Smooth muscle cell (in vitro differentiated cells): ENCODE measurements around the gene RAB20. TPM values are rescaled to one million over a fixed set of nuclear protein-coding genes. Genes with fewer than 3 reads are reported as not detected.
A peak's percentile ranks its signal among the peaks of the same experiment; 100 is the strongest.

Experiments
- DNase-seq: peaks from one replicate; lab custom pipeline; 2025; ENCODE audit not compliant: unreplicated experiment; lab: John Stamatoyannopoulos, UW
- H2AFZ ChIP-seq: fragments of 200-600 bp; sonication (generic); 2 replicates; pipeline ENCODE4 v1.6.0; 2016; ENCODE audit warnings: antibody characterized with exemption, low read depth, mild to moderate bottlenecking
- H3F3A ChIP-seq: fragments of 200-600 bp; sonication (generic); 2 replicates; pipeline ENCODE4 v1.6.0; 2017; ENCODE audit warnings: antibody characterized with exemption, low read depth
- H3K27ac ChIP-seq: fragments of 200-600 bp; sonication (generic); 2 replicates; pipeline ENCODE4 v1.5.1; 2016; ENCODE audit warnings: low read depth, mild to moderate bottlenecking
- H3K27me3 ChIP-seq: fragments of 200-600 bp; sonication (generic); 2 replicates; pipeline ENCODE4 v1.6.1; 2016; ENCODE audit warnings: low read depth, mild to moderate bottlenecking
- H3K36me3 ChIP-seq: fragments of 200-600 bp; sonication (generic); 2 replicates; pipeline ENCODE4 v1.5.1; 2016; ENCODE audit warnings: low read depth
- H3K4me1 ChIP-seq: fragments of 200-600 bp; sonication (generic); 2 replicates; pipeline ENCODE4 v1.5.1; 2016; ENCODE audit warnings: low read depth
- H3K4me2 ChIP-seq: fragments of 200-600 bp; sonication (generic); 2 replicates; pipeline ENCODE4 v1.6.0; 2016; ENCODE audit warnings: mild to moderate bottlenecking
- H3K4me3 ChIP-seq: fragments of 200-600 bp; sonication (generic); 2 replicates; pipeline ENCODE4 v1.5.1; 2016; ENCODE audit warnings: mild to moderate bottlenecking
- H3K79me2 ChIP-seq: fragments of 200-600 bp; sonication (generic); 2 replicates; pipeline ENCODE4 v1.6.0; 2016; ENCODE audit warnings: low read depth, mild to moderate bottlenecking
- H3K9ac ChIP-seq: fragments of 200-600 bp; sonication (generic); 2 replicates; pipeline ENCODE4 v1.6.0; 2016; ENCODE audit warnings: low read depth
- H3K9me3 ChIP-seq: fragments of 200-600 bp; sonication (generic); replicated peaks from 2 replicates; pipeline ENCODE4 v1.5.1; 2016; ENCODE audit warnings: low read depth
- H4K20me1 ChIP-seq: fragments of 200-600 bp; sonication (generic); 2 replicates; pipeline ENCODE4 v1.6.0; 2016; ENCODE audit warnings: low read depth
- CTCF ChIP-seq: fragments of 200-600 bp; sonication (generic); IDR thresholded peaks from 2 replicates; pipeline ENCODE4 v1.5.1; 2017; ENCODE audit warnings: borderline replicate concordance, mild to moderate bottlenecking, antibody characterized with exemption; ENCODE audit not compliant: insufficient read depth, poor library complexity, severe bottlenecking
- WGBS: methylation state at CpG from one replicate; pipeline ENCODE4 v1.1.7; 2016; ENCODE audit warnings: low lambda C conversion rate; 5-methylcytosine and 5-hydroxymethylcytosine counted together
- polyA plus RNA-seq: library from polyadenylated mRNA; unstranded; fragments of >200 nt; fragmentation: Nextera tagmentation; extraction: Ambion mirVana; gene quantifications from 2 replicates; pipeline ENCODE4 v1.2.1, GENCODE V29; 2016
- total RNA-seq: library from RNA; depleted of rRNA; stranded (reverse); fragments of >200 nt; gene quantifications from 2 replicates; pipeline ENCODE4 v1.2.3, GENCODE V29; 2014

The RAB20 gene
- total and polyA plus RNA-seq, 2 experiments from 2014 or later, result 12.9 to 18.0 TPM

DNA sequence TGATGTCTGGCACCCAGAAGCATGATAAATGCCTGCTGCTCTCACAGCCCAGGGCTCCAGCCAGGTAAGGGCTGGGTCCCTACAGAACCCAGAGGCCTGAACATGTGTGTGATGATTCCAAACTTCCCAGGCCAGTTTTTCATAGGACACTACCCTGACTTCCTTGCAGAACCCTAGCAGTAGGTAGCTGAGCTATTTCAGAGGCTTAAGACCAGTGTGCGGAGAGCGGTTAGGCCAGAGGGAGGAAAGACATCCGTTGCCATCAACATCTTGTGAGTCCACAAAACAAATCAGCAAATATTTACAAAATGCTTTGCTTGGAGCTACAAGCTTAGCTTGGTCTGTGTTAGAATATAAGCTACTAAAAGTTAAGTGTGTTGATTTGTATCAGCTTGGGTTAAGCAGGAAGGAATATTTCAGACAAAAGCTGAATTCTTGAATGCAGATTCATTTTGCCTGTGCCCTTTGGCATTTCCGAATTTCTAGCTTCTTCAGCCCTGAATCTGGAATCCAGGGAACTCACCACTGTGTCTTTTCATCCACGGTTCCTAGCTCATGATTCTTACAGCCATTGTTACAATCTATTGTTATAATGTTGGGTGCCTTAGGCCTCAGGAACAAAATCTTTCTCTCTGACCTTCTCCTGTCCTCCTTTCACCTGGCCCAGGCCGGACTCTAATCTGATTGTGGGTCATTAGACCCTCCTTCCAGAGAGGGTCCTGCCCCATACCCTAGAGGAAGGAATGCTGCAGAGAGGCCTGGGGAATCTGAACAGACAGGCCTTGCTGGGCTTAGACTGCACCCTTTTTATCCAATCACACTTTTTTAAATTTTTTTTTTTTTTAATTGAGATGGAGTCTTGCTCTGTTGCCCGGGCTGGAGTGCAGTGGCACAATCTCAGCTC is 12.4 kb downstream of the RAB20 start:
- Histone ChIP-seq H3K9me3 (no peaks in the 10 kb centered on the region), H3K27me3 (no peaks in the 10 kb centered on the region), H3F3A (no peaks in the 10 kb centered on the region), H3K9ac (no peak overlapping the region), H2AFZ (no peak overlapping the region), H4K20me1 (peaks cover 19% of the 10 kb centered on the region), H3K36me3 (no peaks in the 10 kb centered on the region), H3K4me2 (no peak overlapping the region), H3K4me3 (no peak overlapping the region), H3K79me2 (peaks cover 56% of the 10 kb centered on the region), H3K4me1 (no peaks in the 10 kb centered on the region), H3K27ac (peak overlapping the region; percentile 12)
- WGBS, result 76% methylated on average over 7 of the region's 7 CpGs
- TF ChIP-seq CTCF, result peak; percentile 11
- DNase-seq, result no peak

GRCh38 chr13:110546926-110547325 is 14.6 kb downstream of the RAB20 start:
- H3K4me3 ChIP-seq, result no peak overlapping the region
- WGBS, result 50% methylated on average over 14 of the region's 14 CpGs
- H2AFZ ChIP-seq, result no peak overlapping the region
- H3K79me2 ChIP-seq, result peaks cover 44% of the 10 kb centered on the region
- no peaks in the 10 kb centered on the region for H3K9me3 ChIP-seq
- peaks cover under 1% of the 10 kb centered on the region for H3K4me1 ChIP-seq
- no peak overlapping the region for H3K9ac ChIP-seq
- H3F3A ChIP-seq, result peaks cover 5% of the 10 kb centered on the region
- no peak for DNase-seq
- H3K27me3 ChIP-seq, result no peaks in the 10 kb centered on the region
- peak overlapping the region; percentile 66 for H3K27ac ChIP-seq
- peaks cover 3% of the 10 kb centered on the region for H4K20me1 ChIP-seq
- H3K36me3 ChIP-seq, result no peaks in the 10 kb centered on the region
- TF ChIP-seq CTCF, result no peak
- peak overlapping the region; percentile 22 for H3K4me2 ChIP-seq

DNA sequence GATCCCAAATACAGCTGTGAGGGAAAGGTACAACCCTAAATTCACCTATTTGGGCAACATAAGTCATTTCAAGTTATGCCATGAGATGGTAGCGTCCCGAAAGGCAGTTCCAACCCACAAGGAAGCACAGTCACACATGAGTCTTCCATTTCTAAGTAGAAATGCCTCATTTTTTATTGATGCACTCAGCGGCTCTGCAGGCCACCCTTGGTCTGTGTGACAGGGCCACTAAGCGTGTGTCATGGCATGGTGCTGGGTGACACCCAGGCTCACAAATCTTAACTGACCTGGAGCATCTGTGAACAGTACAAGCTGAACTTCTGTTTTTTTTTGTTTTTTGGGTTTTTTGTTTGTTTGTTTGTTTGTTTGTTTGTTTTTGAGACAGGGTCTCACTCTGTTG is 15.1 kb downstream of the RAB20 start:
- Histone ChIP-seq H3K27me3 (no peaks in the 10 kb centered on the region), H3K4me2 (no peak overlapping the region), H3K27ac (peak overlapping the region; percentile 66), H3K36me3 (no peaks in the 10 kb centered on the region), H3K9ac (no peak overlapping the region), H3K4me1 (peaks cover 6% of the 10 kb centered on the region), H3F3A (peaks cover 7% of the 10 kb centered on the region), H3K9me3 (no peaks in the 10 kb centered on the region), H3K79me2 (peaks cover 38% of the 10 kb centered on the region), H4K20me1 (peaks cover 3% of the 10 kb centered on the region), H3K4me3 (no peak overlapping the region), H2AFZ (no peak overlapping the region)
- 92% methylated on average over 4 of the region's 4 CpGs for WGBS
- DNase-seq, result no peak
- no peak for TF ChIP-seq CTCF
